AG08395 (cell line): ENCODE measurements around the gene SLC16A8.
"Not testable (repeated sequence)": the region's sequence is repeated elsewhere in the genome, so short reads cannot be mapped to it uniquely, and the experiment has no call there.

Source experiments
- DNase-seq: peaks from one replicate; pipeline ENCODE4 v3.0.0; 2012; ENCODE audit warnings: mixed read lengths, low spot score

Gene SLC16A8, protein sequence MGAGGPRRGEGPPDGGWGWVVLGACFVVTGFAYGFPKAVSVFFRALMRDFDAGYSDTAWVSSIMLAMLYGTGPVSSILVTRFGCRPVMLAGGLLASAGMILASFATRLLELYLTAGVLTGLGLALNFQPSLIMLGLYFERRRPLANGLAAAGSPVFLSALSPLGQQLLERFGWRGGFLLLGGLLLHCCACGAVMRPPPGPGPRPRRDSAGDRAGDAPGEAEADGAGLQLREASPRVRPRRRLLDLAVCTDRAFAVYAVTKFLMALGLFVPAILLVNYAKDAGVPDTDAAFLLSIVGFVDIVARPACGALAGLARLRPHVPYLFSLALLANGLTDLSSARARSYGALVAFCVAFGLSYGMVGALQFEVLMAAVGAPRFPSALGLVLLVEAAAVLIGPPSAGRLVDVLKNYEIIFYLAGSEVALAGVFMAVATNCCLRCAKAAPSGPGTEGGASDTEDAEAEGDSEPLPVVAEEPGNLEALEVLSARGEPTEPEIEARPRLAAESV

GRCh38 chr22:38083931-38084631, at the start of gene SLC16A8:
Gene SLC16A8 (minus strand): TSS chr22:38084184. CDS start chr22:38082873, 1,311 bp downstream.
- DNase-seq: no peak

GRCh38 chr22:38133331-38133730, 49.3 kb upstream of the SLC16A8 start:
- no peak for DNase-seq

DNA sequence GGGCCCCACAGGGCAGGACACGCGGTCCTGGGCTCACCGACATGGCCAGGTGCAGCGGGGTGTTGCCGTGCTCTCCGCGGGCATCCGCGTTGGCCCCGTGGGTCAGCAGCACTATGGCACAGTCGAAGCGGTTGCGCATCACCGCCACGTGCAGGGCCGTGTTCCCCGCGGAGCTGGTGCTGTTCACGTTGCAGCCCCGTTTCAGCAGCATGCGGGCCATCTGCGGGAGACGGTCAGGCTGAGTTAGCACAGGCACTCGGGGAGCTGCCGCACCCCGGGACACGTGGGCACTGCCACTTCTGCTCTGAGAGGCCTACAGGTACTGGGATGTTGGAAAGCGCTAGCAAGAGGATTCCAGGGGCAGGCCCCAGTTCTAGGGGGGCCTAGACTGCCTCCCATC, 48.8 kb upstream of the SLC16A8 start:
- DNase-seq: no peak

- no peak for DNase-seq
Measured at GRCh38 chr22:38132136-38132535, 48.2 kb upstream of the SLC16A8 start.

- DNase-seq: no peak
Measured at GRCh38 chr22:38131399-38131798, 47.4 kb upstream of the SLC16A8 start.

DNA sequence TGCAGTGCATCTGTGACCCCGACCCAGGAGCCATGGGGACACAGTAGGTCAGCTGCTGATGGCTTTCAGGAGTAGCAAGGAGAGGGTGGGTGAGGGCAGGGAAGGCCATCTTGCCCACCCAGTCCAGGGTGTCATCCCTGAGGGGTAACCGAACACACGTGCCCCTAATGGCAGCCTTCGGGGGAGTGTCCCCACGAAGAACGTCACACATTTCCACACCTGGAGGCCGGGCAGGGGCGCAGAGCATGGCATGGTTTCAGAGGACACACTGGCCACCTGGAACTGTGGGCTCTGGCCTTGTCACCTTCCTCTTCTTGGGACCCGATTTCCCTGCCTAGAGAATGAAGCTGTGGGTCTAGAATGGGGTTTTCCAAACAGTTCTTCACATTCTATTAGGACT, 45.9 kb upstream of the SLC16A8 start:
- DNase-seq: no peak

DNA sequence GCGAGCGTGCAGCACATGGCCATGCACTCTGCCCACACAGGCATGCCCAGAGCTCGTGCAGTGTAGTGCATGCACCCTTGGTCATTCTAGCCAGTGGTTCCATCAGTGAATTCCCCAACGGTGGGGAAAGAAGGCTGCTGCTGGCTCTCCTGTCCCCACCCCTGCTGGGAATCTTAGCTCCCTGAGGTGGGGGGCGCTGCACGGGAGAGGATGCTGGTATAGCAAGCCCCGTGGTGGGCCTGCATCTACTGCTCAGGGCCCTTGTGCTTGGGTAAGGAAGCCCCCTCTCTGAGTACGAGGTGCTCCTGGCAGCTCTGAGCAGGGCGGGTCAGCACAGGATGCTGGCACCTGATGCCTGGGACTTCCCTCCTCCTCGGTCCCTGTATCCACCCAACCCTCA, 45.0 kb upstream of the SLC16A8 start:
- no peak for DNase-seq

DNA sequence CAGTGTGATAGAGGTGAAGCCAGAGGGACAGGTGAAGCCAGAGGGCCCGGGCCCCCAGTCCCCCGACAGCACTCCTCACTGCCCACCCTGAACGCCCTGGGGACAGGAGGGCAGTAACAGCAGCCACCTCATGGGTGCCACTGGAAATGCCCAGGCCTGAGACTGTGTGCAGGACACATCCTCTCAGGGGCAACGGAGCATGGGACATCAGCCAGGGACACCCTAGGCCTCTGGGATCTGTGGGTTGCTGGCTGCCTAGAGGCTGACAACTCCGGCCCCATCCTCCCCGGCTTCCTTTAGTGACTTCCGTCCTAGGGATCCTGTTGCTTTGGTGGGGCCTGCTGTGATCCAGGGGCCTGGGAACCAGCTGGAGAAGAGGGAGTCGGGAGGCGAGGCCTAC, 43.9 kb upstream of the SLC16A8 start:
- DNase-seq: no peak

- DNase-seq: no peak
Measured at GRCh38 chr22:38126928-38127668, 43.1 kb upstream of the SLC16A8 start.

- DNase-seq: no peak
Measured at GRCh38 chr22:38125751-38126201, 41.8 kb upstream of the SLC16A8 start.

GRCh38 chr22:38125038-38125610, 41.1 kb upstream of the SLC16A8 start:
- no peak for DNase-seq

- DNase-seq: no peak
Measured at GRCh38 chr22:38124236-38124974, 40.4 kb upstream of the SLC16A8 start.

GRCh38 chr22:38122616-38123015, 38.6 kb upstream of the SLC16A8 start:
- DNase-seq: no peak

- no peak for DNase-seq
Measured at GRCh38 chr22:38120359-38121110, 36.6 kb upstream of the SLC16A8 start.

GRCh38 chr22:38118747-38119146, 34.8 kb upstream of the SLC16A8 start:
- not testable (repeated sequence) for DNase-seq

DNA sequence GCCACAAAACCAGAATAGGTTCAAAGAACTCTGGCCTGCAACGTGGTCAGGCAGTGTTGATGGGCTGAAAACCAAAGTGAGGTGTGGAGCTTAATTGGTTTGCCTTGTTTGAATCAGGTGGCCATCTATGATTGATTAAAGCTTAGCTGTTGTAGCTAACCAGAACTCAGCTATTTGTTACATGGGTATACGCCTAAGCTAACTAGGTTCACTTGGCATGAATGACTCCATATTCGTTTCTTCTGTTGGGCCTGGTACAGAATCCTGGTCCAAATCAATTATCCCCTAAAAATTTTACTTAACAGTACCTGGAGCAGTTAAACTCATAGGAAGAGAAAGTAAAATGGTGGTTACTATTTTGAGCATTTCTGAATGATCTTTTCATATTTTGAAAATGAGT, 34.2 kb upstream of the SLC16A8 start:
- DNase-seq: no peak

GRCh38 chr22:38117556-38117955, 33.6 kb upstream of the SLC16A8 start:
- DNase-seq: not testable (repeated sequence)

DNA sequence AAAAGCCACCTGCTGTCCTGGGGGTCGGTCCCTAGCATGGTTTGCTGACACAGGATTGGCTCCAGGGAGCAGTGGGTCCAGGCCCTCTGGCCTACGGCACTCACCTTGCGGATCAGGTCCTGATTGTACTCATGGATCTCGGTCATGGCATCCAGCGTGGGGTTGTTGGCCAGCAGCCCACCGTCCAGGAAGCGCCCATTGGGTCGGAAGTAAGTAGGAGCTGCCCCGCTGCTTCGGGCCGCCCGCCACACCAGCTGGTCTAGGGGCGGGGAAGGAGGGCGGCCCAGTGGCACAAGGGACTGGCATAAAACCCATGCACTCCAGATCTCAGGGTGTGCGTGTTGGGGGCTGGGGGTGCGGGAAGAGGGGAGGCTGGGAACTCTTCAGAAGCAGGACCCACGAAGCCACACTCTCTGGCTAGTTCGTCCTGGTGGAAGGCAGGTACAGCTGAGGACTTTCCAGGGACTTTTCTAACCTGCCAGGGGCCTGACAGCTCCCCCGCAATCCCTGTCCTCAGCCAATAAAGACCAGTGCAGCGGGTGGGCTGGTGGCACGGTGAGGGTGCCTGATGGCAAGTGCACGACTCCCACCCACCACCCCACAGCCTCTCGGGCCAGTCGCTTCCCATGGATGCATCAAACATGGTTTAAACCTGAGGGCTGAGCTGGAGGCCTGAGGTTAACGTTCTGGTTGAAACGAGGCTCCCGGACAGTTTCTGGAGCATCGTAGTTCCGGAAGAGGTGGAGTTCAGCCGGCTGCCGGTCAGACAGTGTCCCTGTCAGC, 31.6 kb upstream of the SLC16A8 start:
- DNase-seq: no peak

DNA sequence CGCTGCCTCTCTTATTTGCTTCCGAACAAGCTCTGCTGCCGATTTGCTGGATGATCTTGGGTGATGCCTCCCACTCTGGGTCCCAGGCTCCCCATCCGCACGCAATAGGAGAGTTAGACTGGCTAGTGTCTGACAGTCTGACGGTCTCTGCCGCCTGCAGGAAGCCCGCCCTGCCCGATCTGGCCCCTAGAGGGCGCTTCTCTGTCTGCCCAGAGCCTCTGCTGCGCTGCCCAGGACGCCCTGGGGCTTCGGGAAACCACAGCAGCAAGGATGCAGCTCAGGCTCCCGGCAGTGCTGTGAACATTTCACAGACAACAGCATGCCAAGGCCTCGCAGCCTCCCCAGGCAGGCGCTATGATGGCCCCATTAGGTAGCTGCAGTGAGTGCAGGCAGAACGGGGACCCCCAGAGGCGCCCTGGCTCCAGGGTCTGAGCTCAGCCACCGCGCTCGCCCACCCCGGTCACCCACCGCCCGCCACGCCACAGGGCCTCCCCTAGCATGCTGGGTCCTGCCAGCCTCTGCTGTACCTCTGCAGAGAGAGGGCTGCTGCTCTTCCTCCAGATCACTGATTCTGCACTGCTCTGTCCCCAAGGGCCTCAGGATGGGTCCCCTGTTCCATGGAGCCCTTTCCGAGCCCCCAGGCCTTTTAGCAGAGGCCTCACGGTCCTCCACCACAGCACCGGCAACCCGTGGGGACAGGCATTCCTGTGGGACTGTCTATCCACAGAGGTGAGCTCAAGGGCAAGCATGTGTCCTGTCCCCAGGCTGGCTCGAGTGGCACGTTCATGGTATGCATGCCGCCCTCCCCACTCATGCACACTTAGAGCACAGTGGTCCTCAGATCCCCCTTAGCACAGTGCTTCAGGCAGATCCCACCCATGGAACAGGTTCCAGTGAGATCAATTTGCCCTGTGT, 30.8 kb upstream of the SLC16A8 start:
- peak; percentile 96 for DNase-seq
